Activated T-helper 1 cell treated with anti-CD3 and anti-CD28 coated beads, Interleukin-12 subunit alpha, Interleukin-12 subunit beta, Interleukin-2, Interleukin-4 antibody, amounts not matched to agents 30 ng/mL and 10 ng/mL and 1 ng/mL, durations not matched to agents 14 hours and 24 hours and 36 hours (primary cell): ENCODE results near the gene GRM2. TPM values are rescaled to one million over a fixed set of nuclear protein-coding genes. Genes with fewer than 3 reads are reported as not detected.
"Not testable (repeated sequence)": the region's sequence is repeated elsewhere in the genome, so short reads cannot be mapped to it uniquely, and the experiment has no call there.

Source experiments
- DNase-seq: peaks from one replicate; pipeline ENCODE4 v3.0.0; 2021; ENCODE audit warnings: low spot score
- H3K27ac Mint-ChIP-seq: one replicate; pipeline ENCODE4 v1.8.0; 2021; ENCODE audit warnings: mild to moderate bottlenecking, mixed read lengths
- H3K27me3 Mint-ChIP-seq: one replicate; pipeline ENCODE4 v1.8.0; 2022; ENCODE audit warnings: mild to moderate bottlenecking, moderate library complexity, mixed read lengths; ENCODE audit not compliant: insufficient read depth
- H3K36me3 Mint-ChIP-seq: one replicate; pipeline ENCODE4 v1.8.0; 2021; ENCODE audit warnings: low read depth, mixed read lengths
- H3K4me1 Mint-ChIP-seq: one replicate; pipeline ENCODE4 v1.8.0; 2021; ENCODE audit warnings: low read depth, mixed read lengths
- H3K4me3 Mint-ChIP-seq: one replicate; pipeline ENCODE4 v1.8.0; 2021; ENCODE audit warnings: mild to moderate bottlenecking, moderate library complexity, mixed read lengths
- H3K9me3 Mint-ChIP-seq: one replicate; pipeline ENCODE4 v1.8.0; 2021; ENCODE audit warnings: mixed read lengths
- intact Hi-C: fragments of 100-400 bp; cut with micrococcal nuclease; formaldehyde crosslinking; loops from one replicate; pipeline ENCODE4 v1.15.1; 2024
- total RNA-seq: library from RNA; stranded (reverse); gene quantifications from 2 replicates; pipeline ENCODE4 v1.2.3, GENCODE V29; 2022

GRM2 gene
- total RNA-seq, 1 donor from 2014 or later, result 1.0 TPM

GRCh38 chr3:51750878-51751277, 44.0 kb downstream of the GRM2 start:
- H3K36me3 Mint-ChIP-seq, result peaks cover 4% of the 10 kb centered on the region
- no peak overlapping the region for H3K4me3 Mint-ChIP-seq
- H3K4me1 Mint-ChIP-seq, result peaks cover 26% of the 10 kb centered on the region
- intact Hi-C loops, result loop anchor here (5.0 kb wide), 1 partner anchor 36 kb away; no protein-coding TSS in a partner anchor
- DNase-seq, result no peak
- H3K9me3 Mint-ChIP-seq, result peaks cover 13% of the 10 kb centered on the region
- H3K27me3 Mint-ChIP-seq, result peaks cover 10% of the 10 kb centered on the region
- H3K27ac Mint-ChIP-seq, result no peak overlapping the region

- Mint-ChIP-seq H3K9me3 (peaks cover 18% of the 10 kb centered on the region), H3K4me1 (peaks cover 26% of the 10 kb centered on the region)
- DNase-seq, result no peak
These were observed 44.4 kb downstream of the GRM2 start for GRCh38 chr3:51751287-51751686.

GRCh38 chr3:51753763-51754750, 47.2 kb downstream of the GRM2 start:
- intact Hi-C loops, result loop anchor here (5.0 kb wide), 1 partner anchor 33 kb away; no protein-coding TSS in a partner anchor

More at GRCh38 chr3:51751287-51751686, 44.4 kb downstream of the GRM2 start:
- Mint-ChIP-seq H3K27ac (no peak overlapping the region), H3K27me3 (peaks cover 12% of the 10 kb centered on the region), H3K4me3 (no peak overlapping the region), H3K36me3 (peaks cover 4% of the 10 kb centered on the region)
- intact Hi-C loops, result loop anchor here (5.0 kb wide), 1 partner anchor 36 kb away; no protein-coding TSS in a partner anchor

GRCh38 chr3:51759203-51759602, 52.3 kb downstream of the GRM2 start:
- peaks cover 6% of the 10 kb centered on the region for H3K36me3 Mint-ChIP-seq
- no peak overlapping the region for H3K4me3 Mint-ChIP-seq
- H3K27me3 Mint-ChIP-seq, result peaks cover 11% of the 10 kb centered on the region
- intact Hi-C loops, result no loop called here
- no peak overlapping the region for H3K27ac Mint-ChIP-seq
- peaks cover 4% of the 10 kb centered on the region for H3K4me1 Mint-ChIP-seq
- DNase-seq, result no peak
- H3K9me3 Mint-ChIP-seq, result peaks cover 46% of the 10 kb centered on the region

More at GRCh38 chr3:51753763-51754750, 47.2 kb downstream of the GRM2 start:
- H3K4me3 Mint-ChIP-seq, H3K36me3 Mint-ChIP-seq, DNase-seq, H3K27ac Mint-ChIP-seq: not testable (repeated sequence)
- Mint-ChIP-seq H3K9me3 (peaks cover 26% of the 10 kb centered on the region), H3K27me3 (peaks cover 18% of the 10 kb centered on the region), H3K4me1 (peaks cover 26% of the 10 kb centered on the region)

Other genes with a start within 250 kb of the GRM2 start
- gene DCAF1, start 207.1 kb upstream of the GRM2 start, total RNA-seq, result 45.3 and 46.3 TPM in 2 replicates
- gene RAD54L2, start 168.3 kb upstream of the GRM2 start, total RNA-seq, result 43.2 and 46.5 TPM in 2 replicates
- gene TEX264, start 35.8 kb upstream of the GRM2 start, total RNA-seq, result 50.3 and 52.0 TPM in 2 replicates
- gene IQCF6, start 72.2 kb downstream of the GRM2 start, total RNA-seq, result not detected in 2 replicates
- not detected in 2 replicates for gene IQCF2, start 154.5 kb downstream of the GRM2 start, total RNA-seq
- not detected in 2 replicates for gene IQCF5, start 168.5 kb downstream of the GRM2 start, total RNA-seq
- gene IQCF1, start 196.3 kb downstream of the GRM2 start, total RNA-seq, result not detected in 2 replicates
- gene RRP9, start 234.8 kb downstream of the GRM2 start, total RNA-seq, result 91.8 and 93.1 TPM in 2 replicates
- 13.4 and 14.5 TPM in 2 replicates for gene PARP3, start 235.3 kb downstream of the GRM2 start, total RNA-seq
- not detected in 2 replicates for gene GPR62, start 248.3 kb downstream of the GRM2 start, total RNA-seq